Mesenchymal stem cell (in vitro differentiated cells and primary cell): ENCODE data around the gene GJD3.
"Not testable (repeated sequence)": the region's sequence is repeated elsewhere in the genome, so short reads cannot be mapped to it uniquely, and the experiment has no call there.

Experiments used
- DNase-seq: peaks from one replicate; pipeline ENCODE4 v3.0.0-alpha.2; 2013
- H2AFZ ChIP-seq: one replicate; pipeline ENCODE4 v1.6.1; 2013; ENCODE audit warnings: low read depth, mild to moderate bottlenecking, control low read depth, inconsistent platforms, low read length, moderate library complexity
- H2AK5ac ChIP-seq: 2 replicates; pipeline ENCODE4 v1.6.1; 2013; ENCODE audit warnings: low read length, moderate library complexity, mild to moderate bottlenecking, inconsistent platforms; ENCODE audit not compliant: severe bottlenecking
- H2BK120ac ChIP-seq: one replicate; pipeline ENCODE4 v1.6.1; 2013; ENCODE audit warnings: low read depth, mild to moderate bottlenecking, inconsistent platforms, low read length, moderate library complexity
- H2BK12ac ChIP-seq, 2 experiments: one replicate each; pipeline ENCODE4 v1.6.1; 2013; ENCODE audit warnings: inconsistent platforms in 2 of 2, low read length in 2 of 2, mild to moderate bottlenecking in 2 of 2, moderate library complexity in 2 of 2, control low read depth in 1 of 2
- H2BK15ac ChIP-seq: one replicate; pipeline ENCODE4 v1.6.1; 2013; ENCODE audit warnings: mild to moderate bottlenecking, low read depth, inconsistent platforms; ENCODE audit not compliant: poor library complexity, severe bottlenecking
- H2BK5ac ChIP-seq: 2 replicates; pipeline ENCODE4 v1.6.1; 2013; ENCODE audit warnings: low read depth, mild to moderate bottlenecking, low read length, control low read depth, inconsistent platforms; ENCODE audit not compliant: poor library complexity, severe bottlenecking
- H3K14ac ChIP-seq, 2 experiments: one replicate each; pipeline ENCODE4 v1.6.1; 2013; ENCODE audit warnings: inconsistent platforms in 2 of 2, low read length in 2 of 2, control low read depth in 1 of 2, mild to moderate bottlenecking in 1 of 2, moderate library complexity in 1 of 2
- H3K18ac ChIP-seq, 2 experiments: one replicate each; pipeline ENCODE4 v1.6.1; 2013; ENCODE audit warnings: inconsistent platforms in 2 of 2, low read length in 2 of 2, control low read depth in 1 of 2, low read depth in 1 of 2, mild to moderate bottlenecking in 1 of 2
- H3K23ac ChIP-seq, 2 experiments: one replicate each; pipeline ENCODE4 v1.6.1; 2013; ENCODE audit warnings: inconsistent platforms in 2 of 2, low read length in 2 of 2, mild to moderate bottlenecking in 2 of 2, moderate library complexity in 2 of 2, control low read depth in 1 of 2
- H3K27ac ChIP-seq: 2 replicates; pipeline ENCODE4 v1.5.1; 2013; ENCODE audit warnings: mild to moderate bottlenecking, moderate library complexity, low read length, control low read depth, inconsistent platforms; ENCODE audit not compliant: poor library complexity, severe bottlenecking
- H3K27me3 ChIP-seq, 2 experiments: 2 replicates each; pipeline versions ENCODE4 v1.6.1 to v1.7.0; 2013; ENCODE audit warnings: low read length in 2 of 2, mild to moderate bottlenecking in 2 of 2, moderate library complexity in 2 of 2, control low read depth in 1 of 2, inconsistent platforms in 1 of 2; ENCODE audit not compliant: control insufficient read depth in 1 of 2, insufficient read depth in 1 of 2
- H3K36me3 ChIP-seq, 2 experiments: 2 replicates each; pipeline versions ENCODE4 v1.6.1 to v1.7.0; 2013; ENCODE audit warnings: low read length in 2 of 2, control low read depth in 1 of 2, inconsistent platforms in 1 of 2, low read depth in 1 of 2, mild to moderate bottlenecking in 1 of 2; ENCODE audit not compliant: insufficient read depth in 2 of 2, control insufficient read depth in 1 of 2
- H3K4ac ChIP-seq, 2 experiments: one replicate each; pipeline ENCODE4 v1.6.1; 2013; ENCODE audit warnings: inconsistent platforms in 2 of 2, low read length in 2 of 2, mild to moderate bottlenecking in 2 of 2, moderate library complexity in 2 of 2, control low read depth in 1 of 2, low read depth in 1 of 2
- H3K4me1 ChIP-seq: 2 replicates; pipeline ENCODE4 v1.6.1; 2013; ENCODE audit warnings: low read depth, low read length, control low read depth; ENCODE audit not compliant: control insufficient read depth, insufficient read depth
- H3K4me2 ChIP-seq: 2 replicates; pipeline ENCODE4 v1.6.1; 2013; ENCODE audit warnings: low read length, mild to moderate bottlenecking, inconsistent platforms; ENCODE audit not compliant: poor library complexity, severe bottlenecking
- H3K4me3 ChIP-seq, 2 experiments: 2 replicates each; pipeline versions ENCODE4 v1.5.1 to v1.7.0; 2013; ENCODE audit warnings: low read length in 2 of 2, mild to moderate bottlenecking in 2 of 2, control low read depth in 1 of 2, low read depth in 1 of 2; ENCODE audit not compliant: insufficient read depth in 1 of 2
- H3K79me1 ChIP-seq: replicated peaks from 2 replicates; pipeline ENCODE4 v1.6.1; 2013; ENCODE audit warnings: mild to moderate bottlenecking, control low read depth, low read length, inconsistent platforms; ENCODE audit not compliant: poor library complexity, severe bottlenecking
- H3K9ac ChIP-seq: 2 replicates; pipeline ENCODE4 v1.7.0; 2013; ENCODE audit warnings: mild to moderate bottlenecking, low read length, moderate library complexity
- H3K9me3 ChIP-seq: 2 replicates; pipeline ENCODE4 v1.7.0; 2013; ENCODE audit warnings: mild to moderate bottlenecking, low read length; ENCODE audit not compliant: control insufficient read depth
- H4K8ac ChIP-seq: one replicate; pipeline ENCODE4 v1.6.1; 2013; ENCODE audit warnings: inconsistent platforms, mild to moderate bottlenecking, low read length, moderate library complexity
- H4K91ac ChIP-seq: one replicate; pipeline ENCODE4 v1.6.1; 2013; ENCODE audit warnings: mild to moderate bottlenecking, low read length, inconsistent platforms
- whole genome bisulfite sequencing: methylation state at CpG from one replicate; pipeline ENCODE4 v1.1.7; 2013; ENCODE audit warnings: mixed read lengths; 5-methylcytosine and 5-hydroxymethylcytosine counted together

The GJD3 gene

DNA sequence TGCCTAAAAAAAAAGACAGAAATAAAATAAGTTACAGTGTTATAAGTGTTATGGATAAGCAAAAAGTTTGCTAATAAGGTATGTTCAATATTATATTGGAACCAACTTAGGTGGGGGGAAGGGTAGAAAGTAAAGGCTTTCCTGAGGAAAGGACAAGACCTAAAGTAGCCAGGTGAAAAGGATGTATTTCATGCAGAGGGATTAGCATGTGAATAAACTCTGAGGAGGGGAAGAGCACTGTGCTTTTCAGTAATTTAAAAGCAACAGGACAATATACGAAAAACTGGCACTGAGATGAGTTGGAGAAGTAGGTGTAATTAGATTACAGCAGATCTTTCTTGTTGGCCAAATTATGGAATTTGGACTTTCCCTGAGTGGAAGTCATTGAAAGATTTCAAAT is 45.5 kb upstream of the GJD3 start:
- no peak overlapping the region for H3K9ac ChIP-seq
- no peak overlapping the region for H3K4me2 ChIP-seq
- peaks cover 7% of the 10 kb centered on the region for H3K79me1 ChIP-seq
- no peak overlapping the region for H4K91ac ChIP-seq
- H2BK5ac ChIP-seq: no peak overlapping the region
- H3K9me3 ChIP-seq: no peaks in the 10 kb centered on the region
- H4K8ac ChIP-seq: no peak overlapping the region
- H3K4me3 ChIP-seq: no peak overlapping the region
- H2BK120ac ChIP-seq: no peak overlapping the region
- H2AFZ ChIP-seq: no peak overlapping the region
- no peak overlapping the region for H3K27ac ChIP-seq
- no peak overlapping the region for H2BK12ac ChIP-seq
- no peaks in the 10 kb centered on the region for H3K4me1 ChIP-seq
- H3K23ac ChIP-seq: no peak overlapping the region
- H3K27me3 ChIP-seq: no peaks in the 10 kb centered on the region
- no peak overlapping the region for H3K4ac ChIP-seq
- no peak overlapping the region for H3K14ac ChIP-seq
- peaks cover 0 to 14% of the 10 kb centered on the region in 2 experiments for H3K36me3 ChIP-seq
- no peak overlapping the region for H3K18ac ChIP-seq
- no peak overlapping the region for H2BK15ac ChIP-seq
- no peak for DNase-seq
- H2AK5ac ChIP-seq: no peak overlapping the region
- 91% methylated on average over 1 of the region's 1 CpG for WGBS

DNA sequence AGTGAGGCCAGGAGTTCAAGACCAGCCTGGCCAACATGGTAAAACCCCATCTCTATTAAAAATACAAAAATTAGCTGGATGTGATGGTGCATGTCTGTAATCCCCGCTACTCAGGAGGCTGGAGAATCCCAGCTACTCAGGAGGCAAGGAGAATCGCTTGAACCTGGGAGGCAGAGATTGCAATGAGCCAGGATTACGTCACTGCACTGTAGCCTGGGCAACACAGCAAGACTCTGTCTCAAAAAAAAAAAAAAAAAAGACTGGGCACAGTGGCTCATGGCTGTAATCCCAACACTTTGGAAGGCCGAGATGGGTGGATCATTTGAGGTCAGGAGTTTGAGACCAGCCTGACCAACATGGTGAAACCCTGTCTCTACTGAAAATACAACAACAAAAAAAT is 45.0 kb upstream of the GJD3 start:
- not testable (repeated sequence) for H2BK120ac ChIP-seq, H3K14ac ChIP-seq, H2BK15ac ChIP-seq, H3K79me1 ChIP-seq, H3K9ac ChIP-seq, H2BK5ac ChIP-seq, H3K4me1 ChIP-seq, H3K4ac ChIP-seq, H3K27me3 ChIP-seq, H2BK12ac ChIP-seq, H3K4me3 ChIP-seq, H3K18ac ChIP-seq, DNase-seq, H3K9me3 ChIP-seq, H3K27ac ChIP-seq, H3K4me2 ChIP-seq, H4K91ac ChIP-seq, H2AFZ ChIP-seq, H2AK5ac ChIP-seq, H3K23ac ChIP-seq, H4K8ac ChIP-seq
- H3K36me3 ChIP-seq: peaks cover 0 to 14% of the 10 kb centered on the region in 2 experiments
- whole genome bisulfite sequencing: 99% methylated on average over 3 of the region's 4 CpGs

DNA sequence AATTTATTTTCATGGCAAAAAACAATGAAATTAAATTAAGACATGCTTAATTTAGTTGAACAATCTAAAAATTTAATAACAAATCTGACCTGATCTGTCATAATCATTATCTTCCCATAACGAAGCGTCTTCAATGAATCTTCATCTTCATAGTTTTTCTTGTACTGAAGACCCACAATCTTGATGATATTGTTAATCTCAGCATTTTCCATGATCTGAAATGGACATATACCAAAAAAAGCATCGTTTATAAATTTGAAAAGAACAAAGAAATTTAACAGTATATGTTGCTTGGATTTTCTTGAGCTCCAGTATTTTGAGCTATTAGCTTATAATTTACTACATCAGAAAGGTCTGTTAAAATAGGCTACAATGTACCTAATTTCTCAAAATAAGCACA is 42.9 kb upstream of the GJD3 start:
- Histone ChIP-seq H2BK120ac (no peak overlapping the region), H3K36me3 (peaks cover 0 to 14% of the 10 kb centered on the region in 2 experiments), H3K9me3 (no peaks in the 10 kb centered on the region), H3K4me1 (no peaks in the 10 kb centered on the region), H2BK5ac (no peak overlapping the region), H2BK12ac (no peak overlapping the region), H3K27ac (no peak overlapping the region), H3K4me3 (no peak overlapping the region), H2AK5ac (no peak overlapping the region), H3K18ac (no peak overlapping the region), H3K9ac (no peak overlapping the region), H2AFZ (no peak overlapping the region), H2BK15ac (no peak overlapping the region), H4K8ac (no peak overlapping the region), H3K79me1 (peaks cover 7% of the 10 kb centered on the region), H4K91ac (no peak overlapping the region), H3K4me2 (no peak overlapping the region), H3K4ac (no peak overlapping the region), H3K23ac (no peak overlapping the region), H3K14ac (no peak overlapping the region), H3K27me3 (no peaks in the 10 kb centered on the region)
- DNase-seq: no peak
- 100% methylated on average over 2 of the region's 3 CpGs for WGBS

DNA sequence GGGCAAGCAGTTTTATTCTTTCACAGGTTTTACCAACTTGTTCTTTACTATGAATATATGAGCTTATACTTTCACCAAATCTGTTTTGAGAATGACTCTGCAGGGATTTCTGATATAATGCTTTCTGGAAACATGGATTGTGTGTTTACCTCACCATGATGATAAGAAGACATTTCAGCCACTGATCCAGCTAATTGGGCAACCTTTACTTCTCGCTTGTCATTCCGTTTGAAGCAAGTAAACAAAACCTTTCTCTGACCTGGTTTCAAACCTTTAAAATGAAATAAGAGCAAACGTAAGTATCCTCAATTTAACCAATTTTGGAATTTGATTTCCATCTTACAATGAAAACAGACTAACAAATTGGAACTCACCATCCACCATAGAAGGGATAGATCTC is 39.5 kb upstream of the GJD3 start:
- Histone ChIP-seq H3K18ac (no peak overlapping the region), H4K8ac (no peak overlapping the region), H3K79me1 (no peaks in the 10 kb centered on the region), H3K27ac (no peak overlapping the region), H3K23ac (no peak overlapping the region), H2AK5ac (no peak overlapping the region), H3K27me3 (no peaks in the 10 kb centered on the region), H2BK12ac (no peak overlapping the region), H3K9me3 (no peaks in the 10 kb centered on the region), H3K4me3 (no peak overlapping the region), H3K14ac (no peak overlapping the region), H2AFZ (no peak overlapping the region), H2BK120ac (no peak overlapping the region), H3K4me2 (no peak overlapping the region), H3K9ac (peak overlapping the region; percentile 12), H3K4ac (no peak overlapping the region), H2BK15ac (no peak overlapping the region), H2BK5ac (no peak overlapping the region), H3K4me1 (no peaks in the 10 kb centered on the region), H3K36me3 (peaks cover 0 to 18% of the 10 kb centered on the region in 2 experiments), H4K91ac (no peak overlapping the region)
- WGBS: 97% methylated on average over 3 of the region's 3 CpGs
- DNase-seq: no peak
